Measurements from ENCODE around the gene SPOCD1. TPM values are rescaled to one million over a fixed set of nuclear protein-coding genes. Genes with fewer than 3 reads are reported as not detected.

The SPOCD1 gene
- total RNA-seq, 2 donors from 2014 or later: 0.45 to 0.59 TPM

- TF ChIP-seq, protein P1, sequence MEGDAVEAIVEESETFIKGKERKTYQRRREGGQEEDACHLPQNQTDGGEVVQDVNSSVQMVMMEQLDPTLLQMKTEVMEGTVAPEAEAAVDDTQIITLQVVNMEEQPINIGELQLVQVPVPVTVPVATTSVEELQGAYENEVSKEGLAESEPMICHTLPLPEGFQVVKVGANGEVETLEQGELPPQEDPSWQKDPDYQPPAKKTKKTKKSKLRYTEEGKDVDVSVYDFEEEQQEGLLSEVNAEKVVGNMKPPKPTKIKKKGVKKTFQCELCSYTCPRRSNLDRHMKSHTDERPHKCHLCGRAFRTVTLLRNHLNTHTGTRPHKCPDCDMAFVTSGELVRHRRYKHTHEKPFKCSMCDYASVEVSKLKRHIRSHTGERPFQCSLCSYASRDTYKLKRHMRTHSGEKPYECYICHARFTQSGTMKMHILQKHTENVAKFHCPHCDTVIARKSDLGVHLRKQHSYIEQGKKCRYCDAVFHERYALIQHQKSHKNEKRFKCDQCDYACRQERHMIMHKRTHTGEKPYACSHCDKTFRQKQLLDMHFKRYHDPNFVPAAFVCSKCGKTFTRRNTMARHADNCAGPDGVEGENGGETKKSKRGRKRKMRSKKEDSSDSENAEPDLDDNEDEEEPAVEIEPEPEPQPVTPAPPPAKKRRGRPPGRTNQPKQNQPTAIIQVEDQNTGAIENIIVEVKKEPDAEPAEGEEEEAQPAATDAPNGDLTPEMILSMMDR (IDR thresholded peaks at IDR 0.05): no peak
- no peaks in the 10 kb centered on the region for H3K27me3 ChIP-seq
- no peaks in the 10 kb centered on the region for H3K9me3 ChIP-seq
- no peaks in the 10 kb centered on the region for H3K36me3 ChIP-seq
- no peak overlapping the region for H3K27ac ChIP-seq
- no peak overlapping the region for H3K4me3 ChIP-seq
- H3K4me1 ChIP-seq: no peaks in the 10 kb centered on the region
- intact Hi-C loops (cut with DNase I): no loop called here
- DNase-seq: no peak
- no peak overlapping the region for H3K9ac ChIP-seq (ENCODE audit: low read depth in 2 of 2, low read length in 2 of 2)
Observed at GRCh38 chr1:31749785-31750735, 65.8 kb downstream of the SPOCD1 start.

DNA sequence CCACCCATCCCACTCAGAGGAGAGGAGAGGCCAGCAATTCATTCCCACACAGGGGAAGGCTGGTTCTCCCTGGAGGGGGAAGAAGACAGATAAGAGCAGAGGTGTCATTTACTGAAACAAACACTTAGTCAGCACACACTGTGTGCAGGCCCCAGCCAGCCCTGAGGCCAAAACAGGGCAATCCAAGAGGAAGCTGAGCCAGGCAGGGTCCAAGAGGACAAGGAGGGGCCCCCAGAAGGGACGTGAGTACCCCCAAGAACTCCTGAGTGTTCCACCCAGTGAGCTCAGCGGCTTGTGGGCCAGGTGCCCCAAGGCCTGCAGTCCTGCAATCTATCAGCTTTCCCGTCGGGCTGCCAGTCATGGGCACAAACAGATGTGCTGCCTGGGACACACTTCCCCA is 67.5 kb downstream of the SPOCD1 start:
- H3K27ac ChIP-seq: no peak overlapping the region
- H3K4me1 ChIP-seq: no peaks in the 10 kb centered on the region

DNA sequence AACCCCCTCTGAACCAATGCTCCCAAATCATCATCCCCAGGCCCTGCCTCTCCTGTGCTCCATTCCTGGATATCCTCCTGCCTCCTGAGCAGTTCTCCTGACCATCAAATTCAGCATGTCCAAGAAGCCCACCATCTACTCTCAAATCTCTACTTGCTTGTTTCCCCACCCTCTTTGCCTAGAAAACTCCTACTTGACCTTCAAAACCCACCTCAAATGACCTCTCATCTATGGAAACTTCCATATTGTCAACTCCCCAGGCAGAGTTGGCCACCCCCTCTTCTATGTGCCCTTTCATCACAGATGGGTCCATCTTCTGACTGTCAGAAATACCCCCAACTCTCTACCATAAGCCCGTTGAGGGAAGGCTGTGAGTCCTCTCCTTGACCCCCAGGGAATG is 68.5 kb downstream of the SPOCD1 start:
- Histone ChIP-seq H3K27ac (no peak overlapping the region), H3K27me3 (no peaks in the 10 kb centered on the region), H3K4me3 (no peak overlapping the region), H3K36me3 (no peaks in the 10 kb centered on the region), H3K9ac (ENCODE audit: low read depth in 2 of 2, low read length in 2 of 2) (no peak overlapping the region), H3K9me3 (no peaks in the 10 kb centered on the region), H3K4me1 (no peaks in the 10 kb centered on the region)
- DNase-seq: no peak
- TF ChIP-seq, protein P1 (IDR thresholded peaks at IDR 0.05): no peak
- intact Hi-C loops (cut with DNase I): loop anchor here (2.0 kb wide), 1 partner anchor 85 kb away; no protein-coding TSS in a partner anchor

More for the DNA sequence above, 67.5 kb downstream of the SPOCD1 start:
- Histone ChIP-seq H3K9me3 (no peaks in the 10 kb centered on the region), H3K9ac (ENCODE audit: low read depth in 2 of 2, low read length in 2 of 2) (no peak overlapping the region), H3K27me3 (no peaks in the 10 kb centered on the region), H3K36me3 (no peaks in the 10 kb centered on the region), H3K4me3 (no peak overlapping the region)
- intact Hi-C loops (cut with DNase I): no loop called here
- TF ChIP-seq, protein P1 (IDR thresholded peaks at IDR 0.05): no peak
- DNase-seq: no peak

DNA sequence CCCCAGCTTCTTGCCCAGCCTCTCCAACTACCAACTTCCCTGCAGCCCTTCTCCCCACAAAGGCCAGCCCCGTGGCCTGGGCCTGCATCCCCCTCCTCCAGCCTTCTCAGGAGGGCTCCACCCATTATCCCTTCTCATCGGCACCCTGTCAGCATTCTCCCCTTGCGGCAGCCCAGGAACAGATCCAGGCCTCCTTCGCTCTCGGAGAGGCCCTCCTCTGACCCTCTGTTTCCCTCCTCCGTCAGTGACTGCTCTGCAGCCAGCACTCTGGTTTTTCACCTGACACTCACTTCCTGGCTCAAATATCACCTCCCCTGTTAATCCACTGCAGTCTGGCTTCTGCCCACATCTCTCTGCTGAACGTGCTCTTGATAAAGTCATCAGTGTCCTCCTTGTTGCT is 69.1 kb downstream of the SPOCD1 start:
- no peaks in the 10 kb centered on the region for H3K36me3 ChIP-seq
- TF ChIP-seq, protein P1 (IDR thresholded peaks at IDR 0.05): no peak
- H3K9ac ChIP-seq (ENCODE audit: low read depth in 2 of 2, low read length in 2 of 2): peak overlapping the region in 1 of 2 donors; percentile 12
- no peaks in the 10 kb centered on the region for H3K9me3 ChIP-seq
- intact Hi-C loops (cut with DNase I): loop anchor here (2.0 kb wide), 1 partner anchor 84 kb away; no protein-coding TSS in a partner anchor
- no peak overlapping the region for H3K27ac ChIP-seq
- no peak overlapping the region for H3K4me3 ChIP-seq
- H3K27me3 ChIP-seq: no peaks in the 10 kb centered on the region
- DNase-seq: no peak
- no peaks in the 10 kb centered on the region for H3K4me1 ChIP-seq

GRCh38 chr1:31745946-31746670 is 69.7 kb downstream of the SPOCD1 start:
- no peak overlapping the region for H3K27ac ChIP-seq
- TF ChIP-seq, protein P1 (IDR thresholded peaks at IDR 0.05): no peak
- intact Hi-C loops (cut with DNase I): loop anchor here (2.0 kb wide), 1 partner anchor 83 kb away; no protein-coding TSS in a partner anchor
- H3K9me3 ChIP-seq: no peaks in the 10 kb centered on the region
- peak overlapping the region in 1 of 2 donors; percentile 12 for H3K9ac ChIP-seq (ENCODE audit: low read depth in 2 of 2, low read length in 2 of 2)
- no peak overlapping the region for H3K4me3 ChIP-seq
- no peak for DNase-seq
- H3K27me3 ChIP-seq: no peaks in the 10 kb centered on the region
- no peaks in the 10 kb centered on the region for H3K4me1 ChIP-seq
- H3K36me3 ChIP-seq: no peaks in the 10 kb centered on the region

Data from colonic mucosa (tissue), 4 donors.